T-helper 9 cell (primary cell): ENCODE data around the gene PRKAG3.

Source experiments
- DNase-seq: peaks from one replicate; pipeline ENCODE4 v3.0.0-alpha.2; 2020

Gene PRKAG3

DNA sequence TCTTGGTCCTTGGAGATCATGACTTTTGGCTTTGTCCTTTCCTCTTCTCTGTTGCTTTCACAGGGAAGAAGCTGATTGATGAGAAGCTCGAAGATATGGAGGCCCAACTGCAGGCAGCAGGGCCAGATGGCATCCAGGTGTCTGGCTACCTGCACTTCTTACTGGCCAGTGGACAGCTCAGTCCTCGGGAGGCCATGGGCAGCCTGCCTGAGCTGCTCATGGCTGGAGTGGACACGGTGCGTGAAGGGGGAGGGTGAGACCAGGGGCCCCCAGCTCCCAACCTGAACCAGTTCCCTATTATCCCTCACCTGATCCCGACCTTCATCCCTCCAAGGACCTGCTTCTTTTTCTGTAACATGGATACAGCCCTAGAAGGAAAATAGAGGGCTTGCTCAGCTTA is 18.7 kb downstream of the PRKAG3 start:
- no peak for DNase-seq

DNA sequence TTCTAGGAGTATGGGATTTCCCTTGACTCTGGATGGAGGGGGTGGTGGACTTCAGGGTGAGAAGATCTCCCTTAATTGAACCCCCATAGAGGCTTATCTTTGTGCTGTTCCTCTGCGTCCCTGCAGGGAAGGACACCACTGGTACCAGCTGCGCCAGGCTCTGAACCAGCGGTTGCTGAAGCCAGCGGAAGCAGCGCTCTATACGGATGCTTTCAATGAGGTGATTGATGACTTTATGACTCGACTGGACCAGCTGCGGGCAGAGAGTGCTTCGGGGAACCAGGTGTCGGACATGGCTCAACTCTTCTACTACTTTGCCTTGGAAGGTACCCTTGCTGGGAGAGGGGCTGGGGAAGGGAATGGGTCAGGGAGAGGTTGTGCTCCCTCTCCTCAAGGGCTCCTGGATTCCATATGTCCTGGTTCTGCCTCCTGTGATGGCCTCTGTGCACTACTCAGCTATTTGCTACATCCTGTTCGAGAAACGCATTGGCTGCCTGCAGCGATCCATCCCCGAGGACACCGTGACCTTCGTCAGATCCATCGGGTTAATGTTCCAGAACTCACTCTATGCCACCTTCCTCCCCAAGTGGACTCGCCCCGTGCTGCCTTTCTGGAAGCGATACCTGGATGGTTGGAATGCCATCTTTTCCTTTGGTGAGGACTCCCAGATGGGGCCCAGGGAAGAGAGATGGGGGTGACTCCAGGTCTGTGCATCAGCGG is 19.3 kb downstream of the PRKAG3 start:
- no peak for DNase-seq

DNA sequence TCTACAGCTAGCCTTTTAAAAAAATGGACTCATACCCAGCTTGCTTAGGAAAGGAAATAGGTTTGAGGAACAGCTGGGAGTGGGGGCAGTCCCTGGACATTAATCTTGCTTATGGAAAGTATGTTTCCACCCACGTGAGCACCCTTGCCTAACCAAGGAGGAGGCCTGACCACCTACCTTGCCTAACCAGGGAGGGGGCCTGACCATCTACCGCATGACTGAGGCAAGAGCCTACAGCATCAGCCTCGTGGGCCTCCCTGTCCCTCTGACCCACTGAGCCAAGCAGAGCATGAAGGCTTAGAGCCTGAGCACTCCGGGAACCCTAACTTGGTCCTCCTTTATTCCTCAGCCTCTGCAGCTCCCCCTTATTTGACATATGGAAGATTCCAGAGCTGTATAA is 20.2 kb downstream of the PRKAG3 start:
- DNase-seq, result no peak

DNA sequence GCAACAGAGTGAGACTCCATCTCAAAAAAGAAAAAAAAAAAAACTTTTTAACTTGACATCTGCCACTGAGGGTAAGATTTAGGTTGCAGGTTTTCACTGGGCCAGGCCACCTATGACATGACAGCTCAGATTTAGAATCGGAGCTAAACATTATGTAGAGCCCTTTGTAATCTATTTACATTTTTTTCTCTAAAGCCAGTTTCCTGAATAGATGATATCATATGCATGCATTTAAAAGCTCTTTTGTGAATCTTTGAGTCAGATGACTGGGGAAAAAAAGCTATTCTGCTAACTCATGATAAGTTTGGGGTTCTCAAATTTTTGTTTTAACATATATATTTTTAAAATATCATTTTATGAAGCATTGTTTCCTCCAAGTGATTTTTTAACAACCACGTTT is 21.3 kb downstream of the PRKAG3 start:
- no peak for DNase-seq

DNA sequence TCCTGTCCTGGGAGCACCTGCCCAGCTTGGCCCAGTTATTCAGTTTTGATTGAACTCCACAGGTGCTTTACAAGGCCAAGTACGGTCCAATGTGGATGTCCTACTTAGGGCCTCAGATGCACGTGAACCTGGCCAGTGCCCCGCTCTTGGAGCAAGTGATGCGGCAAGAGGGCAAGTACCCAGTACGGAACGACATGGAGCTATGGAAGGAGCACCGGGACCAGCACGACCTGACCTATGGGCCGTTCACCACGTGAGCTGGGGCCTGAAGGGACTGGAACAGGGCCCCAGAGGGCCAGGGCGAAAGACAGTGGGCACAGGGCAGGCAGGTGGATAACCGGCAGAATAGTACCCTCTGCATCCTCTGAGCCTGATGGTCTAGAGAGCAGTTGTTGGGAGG is 22.1 kb downstream of the PRKAG3 start:
- DNase-seq, result no peak

DNA sequence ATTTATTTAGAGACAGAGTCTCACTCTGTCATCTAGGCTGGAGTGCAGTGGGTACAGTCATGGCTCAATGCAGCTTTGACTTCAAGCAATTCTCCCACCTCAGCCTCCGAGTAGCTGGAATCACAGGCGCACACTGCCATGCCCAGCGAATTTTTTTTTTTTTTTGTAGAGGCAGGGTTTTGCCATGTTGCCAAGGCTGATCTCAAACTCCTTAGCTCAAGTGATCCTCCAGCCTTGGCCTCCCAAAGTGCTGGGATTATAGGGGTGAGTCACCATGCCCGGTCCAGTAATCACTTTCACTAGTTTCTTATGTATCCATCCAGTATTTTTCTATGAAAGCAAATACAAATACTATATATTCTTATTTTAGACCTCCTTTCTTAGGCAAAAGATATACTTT is 24.0 kb downstream of the PRKAG3 start:
- DNase-seq, result no peak

DNA sequence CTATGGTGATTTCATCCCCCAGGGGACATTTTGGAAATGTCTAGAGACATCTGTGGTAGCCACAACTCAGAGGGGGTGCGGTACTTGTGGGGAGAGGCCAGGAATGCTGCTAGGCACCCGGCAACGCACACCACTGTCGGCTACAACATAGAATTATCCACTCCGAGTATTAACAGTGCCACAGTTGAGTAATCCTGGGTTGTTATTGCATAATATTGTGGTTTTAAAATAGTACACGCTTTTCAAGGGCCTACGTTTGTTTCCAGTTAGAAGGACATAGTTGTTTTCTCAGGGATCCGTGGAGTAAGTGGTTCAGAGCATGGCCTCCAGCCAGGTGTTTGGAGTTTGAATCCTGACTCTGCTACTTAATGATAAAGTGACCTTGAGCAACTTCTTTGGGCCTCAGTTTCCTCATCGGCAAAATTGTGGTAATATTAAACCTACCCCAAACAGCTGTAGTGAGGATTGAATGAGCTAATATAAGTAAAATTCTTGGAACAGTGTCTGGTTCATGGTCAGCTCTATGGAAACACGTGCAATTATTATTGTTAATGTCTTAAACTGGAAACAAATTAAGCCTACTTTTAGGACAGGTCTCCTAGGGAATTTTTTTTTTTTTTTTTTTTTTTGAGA is 25.1 kb downstream of the PRKAG3 start:
- DNase-seq, result no peak

DNA sequence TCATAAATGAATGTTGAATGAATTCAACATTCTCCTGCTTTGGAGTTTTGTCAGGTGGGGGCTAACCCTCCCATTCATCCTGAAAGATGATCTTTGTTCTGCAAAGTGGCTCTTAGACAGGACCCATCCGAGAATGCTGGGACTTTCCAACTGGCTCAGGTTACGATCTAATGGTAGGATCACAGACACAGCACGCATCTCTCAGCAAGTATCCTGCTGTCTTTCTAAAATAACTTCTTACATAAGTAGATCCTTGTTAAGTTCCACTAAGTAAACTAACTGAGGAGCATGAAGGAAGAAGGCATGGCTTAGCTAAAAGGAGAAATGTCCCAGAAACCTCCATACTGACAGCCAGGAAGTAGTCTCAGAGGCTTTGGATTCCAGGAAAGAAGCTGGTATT is 26.0 kb downstream of the PRKAG3 start:
- DNase-seq, result no peak

DNA sequence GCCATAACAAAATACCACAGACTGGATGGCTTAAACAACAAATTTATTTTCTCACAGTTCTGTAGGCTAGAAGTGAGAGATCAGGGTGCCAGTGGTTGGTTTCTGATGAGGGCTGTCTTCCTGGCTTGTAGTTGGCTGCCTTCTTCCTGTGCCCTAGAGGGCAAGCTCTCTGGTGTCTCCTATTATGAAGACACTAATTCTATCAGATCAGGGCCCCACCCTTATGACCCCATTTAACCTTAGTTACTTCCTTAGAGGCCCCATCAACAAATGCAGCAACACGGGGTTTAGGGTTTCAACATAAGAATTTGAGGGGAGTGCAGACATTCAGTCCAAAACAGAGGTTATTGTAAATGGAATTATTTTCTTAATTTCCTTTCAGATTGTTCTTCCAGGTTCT is 26.8 kb downstream of the PRKAG3 start:
- DNase-seq, result no peak

DNA sequence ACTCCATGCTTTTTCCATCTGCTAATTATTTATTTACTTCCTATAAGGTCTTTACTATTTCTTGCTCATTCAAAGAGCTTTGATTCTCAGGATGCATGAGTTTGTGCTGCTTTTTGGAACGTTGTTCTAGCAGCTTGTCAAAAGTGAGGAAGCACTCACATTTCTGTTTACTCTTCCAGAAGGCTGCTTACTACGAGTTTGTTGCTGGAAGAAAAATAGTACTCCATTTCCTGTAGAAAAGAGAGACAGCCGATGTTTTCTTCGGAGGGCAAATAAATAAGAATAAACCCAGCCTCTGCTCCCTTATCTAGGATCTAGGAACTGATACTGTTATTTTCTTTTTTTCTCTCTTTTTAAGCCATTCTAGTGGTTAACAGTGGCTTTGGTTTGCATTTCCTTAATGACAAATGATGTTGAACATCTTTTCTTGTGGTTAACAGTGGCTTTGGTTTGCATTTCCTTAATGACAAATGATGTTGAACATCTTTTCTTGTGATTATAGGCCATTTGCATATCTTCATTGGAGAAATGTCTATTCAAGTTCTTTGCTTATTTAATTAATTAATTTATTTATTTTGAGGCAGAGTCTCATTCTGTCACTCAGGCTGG is 29.1 kb downstream of the PRKAG3 start:
- DNase-seq, result no peak

DNA sequence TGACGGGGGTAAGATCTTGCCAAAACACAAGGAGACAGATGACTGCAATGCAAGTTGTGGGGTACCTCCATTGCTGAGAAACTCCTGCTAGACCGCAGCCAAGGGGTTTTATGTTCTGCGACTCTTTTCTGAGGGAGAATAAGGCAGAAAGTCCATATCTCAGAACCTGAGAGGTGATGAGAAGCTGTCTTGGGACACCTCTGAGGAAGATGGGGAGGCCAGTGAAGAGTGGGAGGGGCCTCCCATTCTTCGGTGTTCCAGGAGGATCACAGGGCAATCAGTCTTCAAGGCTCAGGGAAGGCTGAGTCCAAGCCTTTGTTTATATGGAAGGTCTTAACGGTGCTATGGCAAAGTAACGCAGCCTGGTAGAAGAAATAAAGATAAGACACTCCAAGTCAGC is 31.6 kb downstream of the PRKAG3 start:
- no peak for DNase-seq

DNA sequence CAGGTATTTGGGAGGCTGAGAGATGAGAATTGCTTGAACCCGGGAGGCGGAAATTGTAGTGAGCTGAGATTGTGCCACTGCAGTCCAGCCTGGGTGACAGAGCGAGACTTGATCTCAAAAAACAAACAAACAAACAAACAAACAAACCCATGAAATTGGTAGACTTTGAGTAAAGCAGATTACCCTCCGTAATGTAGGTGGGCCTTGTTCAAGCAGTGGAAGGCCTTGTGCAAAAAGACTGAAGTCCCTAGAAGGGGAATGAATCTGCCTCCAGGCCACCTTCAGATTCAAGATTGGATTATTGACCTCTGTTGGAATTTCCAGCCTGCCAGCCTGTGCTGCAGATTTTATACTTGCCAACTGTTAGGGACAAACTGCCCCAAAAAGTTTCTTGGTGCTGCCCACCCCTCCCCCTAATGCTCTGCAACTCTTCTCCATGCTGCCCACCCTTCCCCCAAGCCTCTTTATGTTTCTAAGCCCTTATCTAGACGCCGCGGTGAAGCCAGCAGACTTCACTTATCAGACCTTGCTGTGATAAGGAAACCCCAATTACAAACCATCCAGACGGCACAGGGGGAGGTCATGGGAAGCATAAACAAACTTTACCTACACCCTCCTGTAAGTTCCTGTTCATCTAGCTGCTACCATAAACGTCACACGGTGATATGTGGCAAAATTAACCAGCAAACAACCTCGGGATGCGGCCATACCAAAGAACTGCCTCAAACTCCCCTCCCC is 32.7 kb downstream of the PRKAG3 start:
- DNase-seq, result no peak

DNA sequence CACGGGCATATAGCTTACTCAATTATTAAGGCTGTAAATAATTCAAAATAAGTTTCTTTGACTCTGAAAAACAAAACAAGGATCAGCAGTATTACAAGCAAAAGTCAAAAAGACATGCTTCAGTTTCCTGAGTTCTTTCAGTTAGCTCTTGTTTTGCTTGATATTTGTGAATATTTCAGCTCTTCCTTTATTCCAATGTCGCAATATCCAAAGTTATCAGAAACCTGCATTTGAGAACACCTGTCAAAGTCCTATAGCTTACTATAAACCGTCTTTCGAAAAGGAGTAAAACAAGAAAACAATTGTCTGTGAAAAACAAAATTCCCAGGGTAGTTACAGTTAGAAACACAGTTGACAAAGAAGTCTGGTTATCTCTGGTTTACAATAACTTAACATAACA is 34.9 kb downstream of the PRKAG3 start:
- DNase-seq, result no peak

DNA sequence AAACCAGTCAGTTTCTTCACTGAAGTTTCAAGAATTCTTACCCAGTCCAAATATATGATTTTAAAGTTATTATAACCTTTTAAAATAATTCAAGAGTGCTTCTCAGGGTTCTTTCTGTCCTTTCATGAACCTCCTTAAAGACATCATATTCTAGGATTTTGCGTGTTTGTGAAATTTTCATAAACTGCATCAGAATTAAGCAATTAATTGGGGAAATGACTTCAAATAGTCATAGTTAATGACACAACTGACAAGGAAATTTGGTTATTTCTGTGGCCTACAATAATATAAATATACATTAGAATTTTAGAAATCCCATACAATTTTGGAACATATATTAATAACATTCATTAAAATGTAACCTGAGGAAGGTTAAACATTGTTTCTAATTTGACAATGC is 39.2 kb downstream of the PRKAG3 start:
- DNase-seq, result no peak

DNA sequence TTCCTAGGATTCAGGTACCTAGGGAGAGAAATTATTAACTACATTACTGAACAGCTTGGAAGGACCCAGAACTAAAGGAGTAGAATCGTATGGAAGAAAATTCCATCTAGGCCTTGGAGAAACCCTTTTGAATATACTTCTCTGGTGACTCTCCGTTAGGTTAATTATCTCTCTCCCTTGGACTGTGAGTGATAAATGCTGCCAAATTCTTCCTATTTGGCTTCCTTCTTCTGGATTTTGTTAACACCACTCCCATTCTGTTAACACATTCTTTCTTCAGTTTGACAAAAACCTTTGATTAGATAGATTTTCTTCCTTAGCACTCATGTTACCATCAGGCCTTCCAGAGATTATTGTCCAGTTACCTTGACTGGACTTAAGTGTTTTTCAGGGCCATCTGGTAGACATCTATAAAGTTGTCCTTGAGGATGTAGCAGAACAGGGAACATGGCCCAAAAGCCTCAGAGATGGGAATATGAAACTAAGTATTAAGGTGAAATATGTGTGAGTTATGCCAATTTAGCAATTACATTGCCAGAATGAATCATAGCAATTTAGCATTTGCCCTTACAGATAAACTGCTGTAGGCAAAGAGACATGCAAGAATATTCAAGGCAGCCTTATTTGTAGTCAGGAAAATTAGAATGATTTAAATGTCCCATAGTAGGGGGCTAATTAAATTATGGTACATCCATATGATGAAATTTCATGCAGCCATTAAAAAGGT is 42.9 kb downstream of the PRKAG3 start:
- DNase-seq, result no peak

DNA sequence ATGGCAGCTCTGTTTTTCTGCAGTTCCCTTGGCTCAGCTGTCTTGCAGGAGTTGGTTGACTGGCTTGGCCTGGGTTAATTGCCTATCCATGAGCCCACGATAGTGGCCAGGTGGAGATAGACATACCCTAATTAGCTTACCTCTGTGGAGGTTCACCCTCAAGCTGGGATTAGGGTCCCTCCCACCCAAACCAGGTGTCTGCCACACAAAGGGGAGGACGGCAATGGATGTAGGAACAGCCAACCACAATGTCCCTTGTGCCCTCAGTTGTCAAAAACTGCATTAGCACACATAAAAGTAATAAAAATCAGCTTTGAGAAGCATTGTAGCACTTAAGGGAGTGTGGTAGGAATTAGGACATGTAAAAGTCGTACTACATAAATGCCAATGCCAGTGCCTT is 45.5 kb downstream of the PRKAG3 start:
- DNase-seq, result no peak

DNA sequence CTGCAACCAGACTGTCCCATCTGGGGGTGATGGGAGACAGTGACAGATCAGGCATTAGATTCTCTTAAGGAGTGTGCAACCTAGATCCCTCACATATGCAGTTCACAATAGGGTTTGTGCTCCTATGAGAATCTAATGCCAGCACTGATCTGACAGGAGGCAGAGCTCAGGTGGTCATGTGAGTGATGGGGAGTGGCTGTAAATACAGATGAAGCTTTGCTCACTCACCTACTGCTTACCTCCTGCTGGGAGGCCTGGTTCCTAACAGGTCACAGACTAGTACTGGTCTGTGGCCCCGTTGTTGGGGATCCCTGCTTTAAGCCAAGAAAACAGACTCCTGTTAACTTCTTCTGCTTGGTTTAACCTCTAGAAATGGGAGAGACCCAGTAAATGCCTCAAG is 46.5 kb downstream of the PRKAG3 start:
- DNase-seq, result no peak

DNA sequence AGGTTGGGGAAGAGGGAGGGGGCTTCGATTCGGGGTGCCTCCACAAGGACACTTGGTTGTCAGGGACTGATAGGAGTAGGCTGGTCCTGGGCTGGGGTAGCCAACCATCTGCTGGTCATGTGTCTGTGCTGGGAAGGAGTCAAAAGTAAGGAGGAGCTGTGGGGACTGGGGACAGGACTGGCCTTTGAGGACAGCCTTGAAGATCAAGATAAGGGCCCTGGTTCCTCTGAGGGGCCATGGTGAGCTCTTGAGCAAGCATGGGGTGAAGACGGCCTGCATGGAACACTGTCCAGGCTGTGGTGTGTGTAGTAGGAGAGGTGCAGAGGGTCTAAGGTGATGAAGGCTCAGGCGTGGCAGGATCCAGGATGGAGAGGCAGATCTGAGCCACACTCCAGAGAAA is 47.9 kb downstream of the PRKAG3 start:
- DNase-seq, result no peak

DNA sequence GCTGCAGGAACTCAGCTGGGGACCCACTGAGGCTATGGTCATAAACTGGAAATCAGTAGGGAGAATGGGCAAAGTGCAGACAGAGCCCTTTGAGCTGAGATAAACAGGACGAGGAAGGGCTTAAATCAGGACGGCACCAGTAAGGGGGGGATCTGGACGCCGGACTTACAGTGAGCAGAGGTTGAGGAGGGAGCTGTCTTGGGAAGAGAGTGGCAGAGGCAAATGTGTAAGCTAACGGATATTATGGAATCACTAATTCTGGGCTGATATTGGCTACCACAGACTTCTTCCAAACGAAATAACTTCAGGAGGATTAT is 49.1 kb downstream of the PRKAG3 start:
- no peak for DNase-seq

DNA sequence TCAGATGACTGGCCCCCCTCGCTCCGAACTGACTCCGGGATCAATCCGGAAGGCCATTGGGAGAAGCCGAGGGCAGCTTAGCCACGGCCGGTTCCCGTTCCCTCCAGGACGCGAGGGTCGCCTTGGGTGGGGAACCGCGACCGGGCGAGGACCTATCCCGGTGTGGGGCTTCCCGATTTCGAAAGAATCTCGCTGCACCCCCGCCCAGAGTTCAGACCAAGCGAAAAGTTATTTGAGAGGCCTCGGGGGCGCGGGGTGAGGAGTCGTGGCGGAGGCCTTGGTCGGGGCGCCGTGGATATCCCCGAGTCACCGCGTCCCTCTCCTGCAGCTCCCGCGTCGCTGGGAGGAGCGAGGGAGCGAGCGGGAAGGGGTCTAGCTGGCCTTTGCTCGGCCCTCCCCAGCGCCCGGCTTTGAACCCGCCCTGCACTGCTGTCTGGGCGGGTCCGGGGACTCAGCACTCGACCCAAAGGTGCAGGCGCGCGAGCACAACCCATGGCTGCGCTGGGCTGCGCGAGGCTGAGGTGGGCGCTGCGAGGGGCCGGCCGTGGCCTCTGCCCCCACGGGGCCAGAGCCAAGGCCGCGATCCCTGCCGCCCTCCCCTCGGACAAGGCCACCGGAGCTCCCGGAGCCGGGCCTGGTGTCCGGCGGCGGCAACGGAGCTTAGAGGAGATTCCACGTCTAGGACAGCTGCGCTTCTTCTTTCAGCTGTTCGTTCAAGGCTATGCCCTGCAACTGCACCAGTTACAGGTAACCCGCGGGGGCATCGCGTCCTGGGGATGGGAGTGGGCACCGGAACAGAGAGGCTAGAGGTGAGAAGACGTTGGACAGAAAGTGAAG is 49.7 kb downstream of the PRKAG3 start, which contains the start of gene CYP27A1:
Gene CYP27A1 (plus strand): TSS at position 457 of the 837 bp plus-strand sequence. CDS start 36 bp downstream, at position 493.
- DNase-seq, result no peak

DNA sequence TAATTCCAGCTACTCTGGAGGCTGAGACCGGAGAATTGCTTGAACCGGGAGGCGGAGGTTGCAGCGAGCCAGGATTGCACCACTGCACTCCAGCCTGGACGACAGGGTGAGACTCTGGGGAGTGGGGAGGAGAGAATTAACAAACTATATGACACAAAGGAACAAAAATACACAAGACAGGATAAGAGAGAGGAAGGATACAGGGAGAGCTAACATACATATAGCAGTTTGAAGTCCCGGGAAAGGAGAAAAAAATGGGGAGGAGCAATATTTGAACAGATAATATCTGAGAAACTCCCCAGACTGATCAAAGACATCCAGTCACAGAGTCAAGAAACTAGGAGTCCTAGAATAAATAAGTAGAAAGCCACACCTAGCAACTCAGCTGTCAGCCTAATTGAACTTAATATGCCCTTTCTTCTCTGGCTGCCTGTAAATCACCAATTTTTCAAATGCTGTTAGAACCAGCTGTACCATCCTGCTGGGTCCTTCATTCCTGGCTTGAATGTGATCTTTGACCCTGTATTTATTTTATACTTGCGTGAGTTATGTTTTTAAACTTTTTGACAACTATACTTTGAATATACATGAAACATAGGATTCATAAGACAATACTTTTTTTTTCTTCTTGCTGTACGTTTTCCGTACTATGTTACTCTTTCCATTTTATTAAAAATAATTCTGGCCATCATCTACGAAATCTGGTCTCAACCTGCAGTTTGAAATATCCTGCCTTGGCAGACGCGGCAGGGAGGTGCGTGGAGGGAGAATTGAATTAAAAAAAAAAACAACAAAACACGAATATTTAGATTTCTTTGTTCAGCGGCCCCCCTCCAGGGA is 50.5 kb downstream of the PRKAG3 start:
- no peak for DNase-seq
